Dendritic cell treated with granulocyte-macrophage colony-stimulating factor and Interleukin-4, amounts not matched to agents 40 ng/mL and 50 ng/mL, for 4 days (primary cell): Measurements from ENCODE around the gene MTMR12.
"Not testable (repeated sequence)": the region's sequence is repeated elsewhere in the genome, so short reads cannot be mapped to it uniquely, and the experiment has no call there.

Experiments
- H3K27ac Mint-ChIP-seq: one replicate; pipeline ENCODE4 v1.8.0; 2022; ENCODE audit warnings: mild to moderate bottlenecking, mixed read lengths
- H3K27me3 Mint-ChIP-seq: one replicate; pipeline ENCODE4 v1.8.0; 2022; ENCODE audit warnings: mild to moderate bottlenecking, mixed read lengths
- H3K36me3 Mint-ChIP-seq: one replicate; pipeline ENCODE4 v1.8.0; 2022; ENCODE audit warnings: low read depth, mixed read lengths
- H3K4me1 Mint-ChIP-seq: one replicate; pipeline ENCODE4 v1.8.0; 2022; ENCODE audit warnings: low read depth, mixed read lengths
- H3K4me3 Mint-ChIP-seq: one replicate; pipeline ENCODE4 v1.8.0; 2022; ENCODE audit warnings: mild to moderate bottlenecking, moderate library complexity, mixed read lengths
- H3K9me3 Mint-ChIP-seq: one replicate; pipeline ENCODE4 v1.8.0; 2022; ENCODE audit warnings: mixed read lengths
- intact Hi-C: fragments of 100-400 bp; cut with micrococcal nuclease; formaldehyde crosslinking; loops from one replicate; pipeline ENCODE4 v1.15.0; 2022

The MTMR12 gene

GRCh38 chr5:32214344-32214743, 98.4 kb downstream of the MTMR12 start:
- H3K27ac Mint-ChIP-seq, H3K36me3 Mint-ChIP-seq, H3K4me3 Mint-ChIP-seq, H3K9me3 Mint-ChIP-seq, H3K27me3 Mint-ChIP-seq, intact Hi-C loops: not testable (repeated sequence)
- peaks cover 38% of the 10 kb centered on the region for H3K4me1 Mint-ChIP-seq

- Mint-ChIP-seq H3K27me3 (no peaks in the 10 kb centered on the region), H3K4me3 (no peak overlapping the region), H3K36me3 (no peaks in the 10 kb centered on the region), H3K27ac (peak overlapping the region; percentile 88), H3K9me3 (no peaks in the 10 kb centered on the region), H3K4me1 (peaks cover 35% of the 10 kb centered on the region)
- intact Hi-C loops = no loop called here
Observed at GRCh38 chr5:32210151-32210550, 102.6 kb downstream of the MTMR12 start.

- H3K4me3 Mint-ChIP-seq = not testable (repeated sequence)
Observed at GRCh38 chr5:32208837-32209236, 103.9 kb downstream of the MTMR12 start.

GRCh38 chr5:32207355-32207634, 105.4 kb downstream of the MTMR12 start:
- no peaks in the 10 kb centered on the region for H3K36me3 Mint-ChIP-seq
- no peaks in the 10 kb centered on the region for H3K27me3 Mint-ChIP-seq
- intact Hi-C loops = no loop called here
- peaks cover 49% of the 10 kb centered on the region for H3K4me1 Mint-ChIP-seq
- peak overlapping the region; percentile 56 for H3K27ac Mint-ChIP-seq
- H3K4me3 Mint-ChIP-seq = no peak overlapping the region
- no peaks in the 10 kb centered on the region for H3K9me3 Mint-ChIP-seq

More at GRCh38 chr5:32208837-32209236, 103.9 kb downstream of the MTMR12 start:
- H3K27me3 Mint-ChIP-seq, H3K27ac Mint-ChIP-seq, intact Hi-C loops, H3K9me3 Mint-ChIP-seq, H3K36me3 Mint-ChIP-seq: not testable (repeated sequence)
- H3K4me1 Mint-ChIP-seq = peaks cover 36% of the 10 kb centered on the region

GRCh38 chr5:32206509-32207354, 106.0 kb downstream of the MTMR12 start:
- Mint-ChIP-seq H3K9me3 (no peaks in the 10 kb centered on the region), H3K27me3 (no peaks in the 10 kb centered on the region), H3K4me1 (peaks cover 55% of the 10 kb centered on the region), H3K4me3 (no peak overlapping the region), H3K36me3 (no peaks in the 10 kb centered on the region), H3K27ac (peak overlapping the region; percentile 56)
- intact Hi-C loops = no loop called here

GRCh38 chr5:32206053-32206452, 106.7 kb downstream of the MTMR12 start:
- H3K4me1 Mint-ChIP-seq = peaks cover 57% of the 10 kb centered on the region
- no peak overlapping the region for H3K27ac Mint-ChIP-seq
- no peaks in the 10 kb centered on the region for H3K9me3 Mint-ChIP-seq
- no peaks in the 10 kb centered on the region for H3K27me3 Mint-ChIP-seq
- H3K36me3 Mint-ChIP-seq = no peaks in the 10 kb centered on the region
- intact Hi-C loops = no loop called here
- H3K4me3 Mint-ChIP-seq = no peak overlapping the region

GRCh38 chr5:32202394-32202793, 110.3 kb downstream of the MTMR12 start:
- Mint-ChIP-seq H3K36me3 (no peaks in the 10 kb centered on the region), H3K4me1 (peaks cover 48% of the 10 kb centered on the region), H3K27ac (no peak overlapping the region), H3K4me3 (no peak overlapping the region), H3K27me3 (no peaks in the 10 kb centered on the region), H3K9me3 (no peaks in the 10 kb centered on the region)
- intact Hi-C loops = no loop called here

- H3K27me3 Mint-ChIP-seq = no peaks in the 10 kb centered on the region
- no peak overlapping the region for H3K27ac Mint-ChIP-seq
Observed at GRCh38 chr5:32201122-32201753, 111.5 kb downstream of the MTMR12 start.

GRCh38 chr5:32197032-32197431, 115.7 kb downstream of the MTMR12 start:
- peaks cover 29% of the 10 kb centered on the region for H3K4me1 Mint-ChIP-seq
- no peaks in the 10 kb centered on the region for H3K27me3 Mint-ChIP-seq
- no peaks in the 10 kb centered on the region for H3K36me3 Mint-ChIP-seq
- no peak overlapping the region for H3K27ac Mint-ChIP-seq
- no peak overlapping the region for H3K4me3 Mint-ChIP-seq
- intact Hi-C loops = no loop called here
- H3K9me3 Mint-ChIP-seq = no peaks in the 10 kb centered on the region

More at GRCh38 chr5:32201122-32201753, 111.5 kb downstream of the MTMR12 start:
- Mint-ChIP-seq H3K4me1 (peaks cover 40% of the 10 kb centered on the region), H3K4me3 (no peak overlapping the region), H3K9me3 (no peaks in the 10 kb centered on the region), H3K36me3 (no peaks in the 10 kb centered on the region)
- intact Hi-C loops = no loop called here

- Mint-ChIP-seq H3K36me3 (no peaks in the 10 kb centered on the region), H3K9me3 (no peaks in the 10 kb centered on the region), H3K4me1 (peaks cover 12% of the 10 kb centered on the region), H3K27ac (no peak overlapping the region), H3K27me3 (no peaks in the 10 kb centered on the region), H3K4me3 (no peak overlapping the region)
- intact Hi-C loops = no loop called here
Observed at GRCh38 chr5:32195265-32195664, 117.5 kb downstream of the MTMR12 start.

GRCh38 chr5:32193591-32193990, 119.1 kb downstream of the MTMR12 start:
- Mint-ChIP-seq H3K36me3 (no peaks in the 10 kb centered on the region), H3K4me3 (peak overlapping the region; percentile 61), H3K9me3 (no peaks in the 10 kb centered on the region), H3K4me1 (peaks cover 10% of the 10 kb centered on the region), H3K27me3 (no peaks in the 10 kb centered on the region), H3K27ac (peak overlapping the region; percentile 31)
- intact Hi-C loops = no loop called here

GRCh38 chr5:32190095-32190494, 122.6 kb downstream of the MTMR12 start:
- peaks cover 10% of the 10 kb centered on the region for H3K4me1 Mint-ChIP-seq
- no peaks in the 10 kb centered on the region for H3K9me3 Mint-ChIP-seq
- no peak overlapping the region for H3K4me3 Mint-ChIP-seq
- no peaks in the 10 kb centered on the region for H3K36me3 Mint-ChIP-seq
- no peak overlapping the region for H3K27ac Mint-ChIP-seq
- intact Hi-C loops = no loop called here
- no peaks in the 10 kb centered on the region for H3K27me3 Mint-ChIP-seq

GRCh38 chr5:32187675-32188074, 125.1 kb downstream of the MTMR12 start:
- Mint-ChIP-seq H3K27me3 (no peaks in the 10 kb centered on the region), H3K27ac (no peak overlapping the region), H3K4me1 (peaks cover 4% of the 10 kb centered on the region), H3K36me3 (no peaks in the 10 kb centered on the region), H3K4me3 (no peak overlapping the region), H3K9me3 (peaks cover 5% of the 10 kb centered on the region)
- intact Hi-C loops = no loop called here

GRCh38 chr5:32182463-32183063, 130.2 kb downstream of the MTMR12 start:
- no peak overlapping the region for H3K4me3 Mint-ChIP-seq
- intact Hi-C loops = no loop called here
- H3K9me3 Mint-ChIP-seq = peaks cover 8% of the 10 kb centered on the region
- H3K4me1 Mint-ChIP-seq = peaks cover 11% of the 10 kb centered on the region
- H3K27me3 Mint-ChIP-seq = no peaks in the 10 kb centered on the region
- no peaks in the 10 kb centered on the region for H3K36me3 Mint-ChIP-seq
- H3K27ac Mint-ChIP-seq = no peak overlapping the region
